HG03558 (cell line): ENCODE data around the gene CD200.
A peak's percentile ranks its signal among the peaks of the same experiment; 100 is the strongest.

ENCODE experiments used
- ATAC-seq: cut with Tn5 transposase; IDR thresholded peaks from one replicate; pipeline ENCODE4 v1.9.1; 2021; ENCODE audit warnings: moderate number of reproducible peaks; ENCODE audit not compliant: unreplicated experiment; ENCODE audit errors: extremely low read depth

The CD200 gene

GRCh38 chr3:112327371-112327951, 5.5 kb upstream of the CD200 start:
- peak; percentile 82 for ATAC-seq

DNA sequence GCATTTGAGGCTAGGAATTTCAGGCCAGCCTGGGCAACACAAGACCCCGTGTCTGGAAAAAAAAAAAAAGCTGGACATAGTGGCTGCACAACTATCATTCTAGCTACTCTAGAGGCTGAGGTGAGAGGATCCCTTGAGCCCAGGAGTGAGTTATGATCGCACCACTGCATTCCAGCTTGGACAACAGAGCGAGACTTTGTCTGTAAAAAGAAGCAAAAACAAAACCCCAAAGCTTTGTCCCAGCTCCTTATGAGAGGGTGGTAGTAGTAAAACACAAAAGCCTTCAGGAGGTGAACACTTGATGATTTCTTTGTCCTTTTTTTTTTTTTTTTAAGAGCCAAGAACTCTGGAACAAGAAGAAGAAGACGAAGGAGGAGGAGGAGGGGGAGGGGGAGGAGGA, 1.1 kb upstream of the CD200 start:
- ATAC-seq = no peak

- no peak for ATAC-seq
Measured at GRCh38 chr3:112333381-112334317, 693 bp downstream of the CD200 start.

GRCh38 chr3:112334691-112335433, 1.9 kb downstream of the CD200 start:
- ATAC-seq = no peak

GRCh38 chr3:112335434-112335781, 2.5 kb downstream of the CD200 start:
- no peak for ATAC-seq

DNA sequence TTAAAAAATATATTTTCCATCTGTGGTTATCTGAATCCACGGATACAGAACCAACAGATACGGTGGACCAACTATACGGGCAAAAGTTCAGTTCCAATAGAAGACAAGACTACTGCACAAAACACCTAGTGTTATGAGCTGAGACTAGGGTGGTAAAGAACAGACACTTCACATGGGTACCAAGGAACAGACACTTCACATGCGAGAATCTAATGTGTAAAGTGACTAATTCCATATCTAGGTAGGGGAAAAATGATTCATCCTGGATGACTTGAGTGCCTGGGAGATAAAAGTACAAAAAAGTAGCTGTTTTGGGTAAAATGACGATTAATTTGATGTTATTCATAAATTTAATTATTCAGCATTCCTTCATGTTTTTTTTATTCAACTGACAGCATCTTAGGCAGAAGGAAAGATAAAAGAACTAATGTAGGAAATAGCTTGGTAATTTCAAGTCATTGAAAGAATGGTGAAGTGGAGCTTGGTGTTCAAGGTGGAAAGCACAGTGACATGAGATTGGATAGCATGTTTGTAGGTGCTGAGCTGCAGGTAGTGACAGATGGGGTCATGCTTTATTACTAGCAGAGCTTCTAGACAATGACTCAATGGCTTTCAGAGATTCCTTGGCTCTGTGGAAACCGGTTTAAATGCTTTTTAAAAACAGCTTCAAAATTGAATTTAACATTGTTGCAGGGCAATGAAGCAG, 5.2 kb downstream of the CD200 start:
- no peak for ATAC-seq

GRCh38 chr3:112338727-112339056, 5.7 kb downstream of the CD200 start:
- no peak for ATAC-seq

DNA sequence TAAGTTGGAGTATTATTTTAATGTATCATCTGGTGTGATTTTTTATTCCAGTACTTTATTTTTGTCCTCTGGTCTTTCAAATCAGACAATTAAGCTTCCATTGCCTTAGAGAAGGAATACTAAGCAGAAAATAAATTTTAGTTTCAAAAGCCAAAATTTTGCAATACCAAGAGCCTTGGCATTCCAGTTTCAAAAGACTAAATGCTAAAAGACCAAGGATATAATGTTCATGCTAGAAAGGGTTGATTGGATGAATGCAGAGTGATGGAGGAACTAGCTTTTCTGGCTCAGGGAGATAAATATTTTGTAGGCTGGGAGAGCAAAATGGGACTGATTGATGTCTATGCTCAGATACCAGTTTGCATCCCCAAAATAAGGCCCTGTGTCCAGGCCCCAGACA, 6.2 kb downstream of the CD200 start:
- no peak for ATAC-seq

GRCh38 chr3:112339609-112340008, 6.7 kb downstream of the CD200 start:
- no peak for ATAC-seq

- ATAC-seq = no peak
Measured at GRCh38 chr3:112341386-112341785, 8.4 kb downstream of the CD200 start.

DNA sequence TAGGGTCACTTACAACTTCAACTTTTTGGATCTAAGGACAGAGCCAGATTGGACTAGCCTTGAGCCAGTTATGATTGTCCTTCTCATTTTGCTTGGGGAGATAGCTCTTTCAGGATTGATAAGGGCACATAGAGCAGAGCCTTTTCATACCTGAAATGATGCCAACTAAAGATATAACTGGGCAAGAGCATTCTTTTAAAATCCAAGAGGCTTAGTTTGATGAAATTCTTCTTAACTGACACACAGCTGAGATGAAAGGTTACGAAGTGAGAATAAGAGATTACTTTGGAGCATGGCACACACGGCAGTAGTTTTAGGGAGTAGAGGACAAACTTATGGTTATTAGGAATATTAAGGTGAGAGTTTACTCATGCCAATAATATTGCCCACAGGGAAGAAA, 12.7 kb downstream of the CD200 start:
- ATAC-seq = no peak

DNA sequence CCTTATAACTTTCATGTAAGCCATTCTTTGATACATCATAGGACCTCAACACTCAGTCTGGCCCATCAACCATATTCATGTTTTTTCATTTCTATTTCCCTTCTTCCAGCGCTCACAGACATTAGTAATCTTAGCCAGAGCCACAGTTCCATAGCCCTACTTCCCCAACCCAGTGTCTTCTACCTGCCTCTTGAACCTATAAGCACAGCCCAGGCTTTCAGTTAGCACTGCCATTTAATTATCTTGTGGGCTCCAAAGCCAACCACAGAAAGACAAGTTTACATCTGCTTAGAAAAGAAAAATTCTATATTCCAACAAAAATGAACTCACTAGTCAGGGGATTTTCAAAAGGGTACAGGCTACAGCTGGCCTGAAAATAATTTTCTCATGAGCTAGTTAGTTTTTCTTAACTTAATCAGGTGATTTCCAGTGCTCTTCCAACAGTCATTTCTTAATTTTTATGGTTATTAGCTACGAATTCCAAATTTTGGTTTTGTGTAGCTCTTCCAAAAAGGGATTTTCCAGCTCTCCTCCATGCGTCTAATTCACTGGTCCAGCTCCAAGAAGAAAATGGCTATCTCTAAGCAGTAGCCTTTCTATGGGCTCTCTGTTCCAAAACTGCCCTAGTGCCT, 13.7 kb downstream of the CD200 start:
- no peak for ATAC-seq

DNA sequence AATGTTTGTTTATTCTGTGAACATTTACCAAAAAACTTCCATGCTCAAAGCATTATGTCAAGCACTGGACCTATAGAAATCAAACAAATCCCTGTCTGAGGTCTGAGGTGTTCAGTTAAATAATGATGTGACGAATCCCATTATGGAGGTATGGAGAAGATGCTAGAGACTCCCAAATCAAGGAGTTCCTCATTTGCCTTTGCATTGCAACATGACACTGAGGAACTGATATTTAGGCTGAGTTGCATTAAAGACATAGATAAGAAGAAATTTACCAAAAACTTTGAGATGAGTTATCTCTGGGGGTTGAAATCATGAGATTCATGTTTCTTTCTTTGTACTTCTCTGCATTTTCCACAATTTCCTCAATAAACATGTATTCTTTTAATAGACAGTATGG, 16.0 kb downstream of the CD200 start:
- ATAC-seq = no peak

DNA sequence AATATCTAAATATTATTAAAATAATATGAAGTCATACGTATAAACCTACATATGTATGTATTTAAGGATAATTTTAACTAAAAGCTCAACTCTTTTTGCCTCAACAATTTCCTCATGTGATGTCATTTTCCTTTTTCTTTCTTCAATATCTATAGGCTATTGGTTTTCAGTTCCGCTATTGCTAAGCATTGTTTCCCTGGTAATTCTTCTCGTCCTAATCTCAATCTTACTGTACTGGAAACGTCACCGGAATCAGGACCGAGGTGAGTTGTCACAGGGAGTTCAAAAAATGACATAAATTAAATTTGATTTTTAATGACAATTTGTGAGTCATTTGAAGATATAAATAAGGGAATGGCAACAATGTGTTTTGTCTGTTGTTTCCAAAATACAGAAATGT, 16.6 kb downstream of the CD200 start:
- ATAC-seq = no peak

- no peak for ATAC-seq
Measured at GRCh38 chr3:112350018-112350810, 17.3 kb downstream of the CD200 start.

- no peak for ATAC-seq
Measured at GRCh38 chr3:112351036-112351435, 18.1 kb downstream of the CD200 start.

DNA sequence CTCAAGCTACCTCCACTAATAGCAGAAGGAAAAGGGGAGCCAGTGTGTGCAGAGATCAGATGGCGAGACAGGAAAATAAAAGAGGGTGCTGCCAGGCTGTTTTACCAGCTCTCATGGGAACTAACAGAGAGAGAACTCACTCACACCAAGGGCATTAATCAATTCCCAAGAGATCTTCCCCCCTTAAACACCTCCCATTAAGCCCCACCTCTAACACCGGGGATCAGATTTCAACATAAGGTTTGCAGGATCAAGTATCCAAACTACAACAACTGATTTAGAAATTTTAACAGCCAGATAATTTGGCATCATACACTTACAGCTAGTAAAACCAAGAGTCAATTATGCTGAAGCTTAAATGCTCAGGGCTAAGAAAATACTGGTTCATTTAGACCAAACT, 18.9 kb downstream of the CD200 start:
- ATAC-seq = no peak

- no peak for ATAC-seq
Measured at GRCh38 chr3:112352720-112353119, 19.8 kb downstream of the CD200 start.

DNA sequence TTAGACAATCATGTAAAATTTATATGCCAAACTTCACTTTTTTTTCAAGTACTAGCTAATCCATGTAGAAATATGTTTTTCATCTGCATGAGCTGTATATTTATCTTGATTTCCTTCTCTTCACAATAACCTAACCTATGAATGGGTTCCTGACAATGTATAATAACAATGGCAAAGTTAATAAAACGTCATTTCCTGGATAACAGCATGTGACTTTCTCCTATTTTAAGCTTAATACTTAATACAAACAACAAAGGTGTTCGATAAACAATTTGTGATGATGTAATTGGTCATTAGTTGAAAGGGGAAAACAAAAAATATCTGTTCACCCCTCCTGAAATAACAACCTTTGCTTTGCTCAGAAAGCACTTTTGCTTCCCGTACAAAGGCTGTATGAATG, 20.4 kb downstream of the CD200 start:
- ATAC-seq = no peak
